Measurements from ENCODE around the gene KAZN. TPM values are rescaled to one million over a fixed set of nuclear protein-coding genes. Genes with fewer than 3 reads are reported as not detected.
"Not testable (repeated sequence)": the region's sequence is repeated elsewhere in the genome, so short reads cannot be mapped to it uniquely, and the experiment has no call there.

Gene KAZN
- total RNA-seq, 1 donor from 2014 or later, result 40.6 TPM

DNA sequence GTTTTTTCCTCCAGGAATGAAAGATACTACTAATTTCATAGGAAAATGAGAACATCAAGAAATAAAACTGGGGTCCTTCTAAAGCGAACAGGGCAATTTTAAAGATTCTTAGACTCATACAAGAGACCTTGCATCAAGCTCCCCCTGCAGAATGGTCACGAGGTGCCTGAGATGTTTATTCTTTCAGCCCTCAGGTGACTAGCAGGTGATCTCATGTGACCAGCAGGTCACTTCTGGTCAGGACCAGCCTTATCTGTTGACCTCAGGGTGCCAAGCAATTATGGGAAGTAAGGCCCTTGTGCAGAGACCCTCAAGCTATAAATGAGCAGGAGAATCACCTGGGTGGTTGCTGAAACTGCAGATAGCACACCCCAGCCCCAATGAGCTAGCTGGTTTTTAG is 534.5 kb downstream of the KAZN start:
- DNase-seq (ENCODE audit: low spot score), result no peak

DNA sequence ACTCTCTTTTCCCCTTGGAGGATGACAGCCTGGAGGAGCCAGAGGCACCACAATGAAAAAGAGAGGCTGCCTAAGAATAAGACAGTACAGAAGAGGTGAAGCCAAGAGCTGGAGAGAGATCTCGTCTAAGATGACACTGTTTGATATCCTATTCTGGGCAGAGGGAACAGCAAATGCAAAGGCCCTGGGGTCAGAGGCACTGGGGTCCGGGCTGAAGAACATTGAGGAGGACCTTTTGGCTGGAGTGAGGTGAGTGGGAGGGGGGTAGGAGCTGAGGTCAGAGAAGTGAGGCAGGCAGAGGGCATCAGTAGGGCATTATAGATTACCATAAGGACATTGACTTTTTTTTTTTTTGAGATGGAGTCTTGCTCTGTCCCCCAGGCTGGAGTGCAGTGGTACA is 535.8 kb downstream of the KAZN start:
- DNase-seq (ENCODE audit: low spot score), result no peak

DNA sequence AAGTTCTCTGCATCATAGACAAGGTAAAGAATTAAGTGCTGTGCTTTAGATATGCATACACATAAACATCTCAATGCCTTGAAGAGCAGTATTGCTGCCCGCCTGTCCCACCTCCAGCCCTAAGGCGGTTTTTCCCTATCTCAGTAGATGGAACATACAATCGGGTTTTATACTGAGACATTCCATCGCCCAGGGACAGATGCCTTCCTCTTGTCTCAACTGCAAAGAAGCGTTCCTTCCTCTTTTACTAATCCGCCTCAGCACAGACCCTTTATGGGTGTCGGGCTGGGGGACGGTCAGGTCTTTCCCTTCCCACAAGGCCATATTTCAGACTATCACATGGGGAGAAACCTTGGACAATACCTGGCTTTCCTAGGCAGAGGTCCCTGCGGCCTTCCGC is 537.1 kb downstream of the KAZN start:
- not testable (repeated sequence) for DNase-seq (ENCODE audit: low spot score)

DNA sequence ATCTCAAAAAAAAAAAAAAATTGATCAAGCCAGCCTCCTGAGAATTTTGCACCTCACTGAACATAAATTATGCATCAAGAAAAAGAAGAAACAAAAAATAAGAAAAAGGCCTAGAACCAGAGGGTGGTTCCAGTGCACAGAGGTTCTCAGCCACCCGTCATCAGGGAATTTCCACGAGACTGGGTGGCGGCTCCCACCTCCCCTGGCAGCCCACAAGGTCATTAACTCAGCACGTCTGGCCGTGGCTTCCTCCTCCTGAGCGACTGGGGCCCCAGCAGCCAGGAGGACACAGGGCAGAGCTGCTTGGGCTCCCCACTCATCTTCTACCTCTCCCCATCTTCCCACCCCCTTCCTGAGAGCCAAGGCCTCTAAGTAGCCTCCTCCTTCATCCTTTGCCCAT is 539.3 kb downstream of the KAZN start:
- no peak for DNase-seq (ENCODE audit: low spot score)

DNA sequence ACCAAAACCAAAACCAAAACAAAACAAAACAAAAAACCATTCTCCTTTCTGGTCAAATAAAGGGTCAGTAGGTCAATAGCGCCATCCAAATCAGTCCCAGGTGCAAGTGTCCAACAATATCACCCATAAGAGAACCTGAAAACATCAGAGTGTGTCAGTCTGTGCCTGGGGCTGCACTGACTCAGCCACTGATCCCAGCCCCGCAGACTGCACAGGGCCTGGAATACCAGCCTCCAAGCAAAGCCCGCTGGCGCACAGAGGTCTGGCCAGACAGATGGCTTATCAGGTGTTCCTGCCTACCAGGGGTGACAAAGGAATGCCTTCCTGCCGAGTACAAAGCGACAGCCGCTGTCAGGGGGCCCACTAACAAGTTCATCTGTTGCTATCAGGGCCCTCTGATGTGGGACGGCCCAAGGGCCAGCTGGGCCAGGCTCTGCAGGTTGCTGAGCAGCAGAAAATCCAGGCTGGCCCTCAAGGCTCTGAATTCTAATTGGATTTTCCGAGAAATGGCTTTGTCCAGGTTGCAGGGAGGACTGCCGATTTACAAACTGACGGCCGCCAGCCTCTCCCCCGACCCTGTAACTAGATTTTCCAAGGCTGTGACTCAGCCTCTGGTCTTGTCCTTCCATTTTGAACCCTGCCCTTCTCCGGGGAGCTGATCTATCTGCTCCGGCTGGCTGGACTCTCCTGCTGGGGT is 541.3 kb downstream of the KAZN start:
- DNase-seq (ENCODE audit: low spot score), result no peak

DNA sequence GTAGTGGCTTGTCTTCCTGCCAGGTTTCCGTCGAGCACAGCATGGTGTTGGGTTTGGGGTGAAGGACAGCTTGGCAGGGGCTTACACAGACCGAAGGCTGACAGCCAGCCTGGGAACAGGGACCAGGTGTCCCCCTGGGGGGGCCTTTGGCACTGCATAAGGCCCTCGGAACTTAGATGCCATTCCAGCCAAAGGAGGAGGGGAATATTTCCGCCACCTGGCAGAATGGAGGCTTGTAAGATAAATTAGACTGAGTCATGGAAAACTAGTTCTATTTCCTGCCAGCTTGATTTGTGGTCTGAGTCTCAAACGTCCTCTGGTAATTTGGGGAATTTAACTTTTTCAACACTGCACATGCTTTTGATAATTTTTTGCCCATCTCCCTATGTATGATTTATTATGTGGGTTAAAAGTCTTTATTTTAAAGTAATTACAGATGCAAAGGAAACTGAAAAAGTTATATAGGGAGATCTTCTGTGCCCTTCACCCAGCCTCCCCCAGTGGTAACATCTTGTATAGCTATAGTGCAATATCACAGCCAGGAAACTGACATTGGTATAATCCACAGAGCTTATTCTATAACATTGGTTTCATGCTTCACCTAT is 543.6 kb downstream of the KAZN start:
- no peak for DNase-seq (ENCODE audit: low spot score)

DNA sequence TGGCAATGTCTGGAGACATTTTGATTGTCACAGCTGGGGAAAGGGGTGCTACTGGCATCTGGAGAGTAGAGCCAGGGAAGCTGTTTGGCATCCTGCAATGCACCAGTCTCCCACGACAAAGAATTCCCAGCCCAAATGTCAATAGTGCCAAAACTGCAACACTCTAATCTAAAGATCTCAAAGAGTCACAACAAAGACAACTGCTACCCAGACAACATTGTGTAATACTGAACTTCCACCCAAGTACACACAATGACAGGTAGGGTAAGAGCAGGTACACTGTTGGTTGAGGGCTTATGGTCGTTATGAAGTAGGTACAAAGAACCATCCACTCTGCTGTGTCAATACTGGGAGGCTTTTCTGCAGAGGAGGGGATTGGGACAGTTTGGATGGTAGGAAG is 546.8 kb downstream of the KAZN start:
- no peak for DNase-seq (ENCODE audit: low spot score)

DNA sequence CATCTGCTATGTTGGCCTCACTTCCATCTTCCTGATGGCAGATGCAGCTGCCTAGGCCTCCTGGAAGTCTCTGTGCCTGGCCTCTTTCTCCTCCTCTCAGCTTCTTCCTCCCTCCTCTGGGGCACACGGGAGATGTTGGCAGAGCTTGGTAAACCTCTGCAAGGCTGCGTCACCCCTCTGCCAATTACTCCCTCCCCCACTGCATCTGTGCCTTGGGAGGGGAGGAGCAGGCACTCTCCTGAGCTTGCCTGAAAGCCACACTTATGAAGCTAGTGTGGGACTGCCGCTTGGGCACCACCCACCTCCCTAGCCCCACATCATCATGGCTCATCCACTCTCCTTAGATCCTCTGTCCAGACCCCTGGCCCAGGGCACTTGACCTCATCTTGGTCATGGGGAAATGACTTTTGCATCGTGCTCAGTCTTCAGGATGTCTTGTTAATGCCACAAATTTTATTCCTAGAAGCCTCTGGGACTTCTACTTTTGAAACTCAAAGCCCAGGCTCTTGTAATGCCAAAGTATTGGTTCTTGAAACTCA is 547.7 kb downstream of the KAZN start:
- DNase-seq (ENCODE audit: low spot score), result no peak

DNA sequence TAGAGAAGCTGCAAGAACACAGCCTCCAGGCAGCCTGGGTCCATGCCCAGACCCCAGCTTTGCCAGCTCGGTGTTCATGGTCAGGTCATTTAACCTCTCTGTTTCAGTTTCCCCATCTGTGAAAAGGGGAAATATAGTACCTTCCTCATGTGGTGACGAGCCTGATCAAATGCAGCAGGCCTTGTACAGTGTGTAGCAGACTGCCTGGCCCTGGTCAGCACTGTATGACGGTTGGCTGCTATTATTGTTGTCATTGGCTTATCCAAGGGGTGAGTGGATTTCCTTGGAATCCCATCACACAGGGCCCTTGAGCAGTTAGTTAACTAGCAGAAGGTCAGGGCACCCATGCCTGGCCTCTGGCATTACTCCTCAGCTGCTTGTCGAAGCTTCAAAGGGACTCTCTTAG is 548.5 kb downstream of the KAZN start:
- no peak for DNase-seq (ENCODE audit: low spot score)

DNA sequence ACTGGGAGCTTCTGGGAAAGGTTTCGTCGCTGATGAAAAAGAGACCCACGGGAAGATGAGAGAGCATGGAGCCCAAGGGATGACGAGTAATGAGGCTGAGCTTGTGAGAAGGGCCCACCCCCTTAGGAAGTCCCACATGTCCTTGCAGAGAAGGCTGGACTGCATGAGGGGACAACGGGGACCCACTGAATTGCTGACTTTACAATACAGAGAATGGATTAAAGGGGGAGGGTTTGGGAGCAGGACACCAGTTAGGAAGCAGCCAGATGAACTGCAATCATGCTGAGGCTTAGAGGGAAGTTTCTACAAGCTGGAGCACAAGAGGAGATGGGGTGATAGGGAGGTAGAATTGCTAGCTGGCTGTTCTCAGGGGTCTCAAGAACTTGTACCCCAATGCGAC is 549.5 kb downstream of the KAZN start:
- DNase-seq (ENCODE audit: low spot score), result no peak

DNA sequence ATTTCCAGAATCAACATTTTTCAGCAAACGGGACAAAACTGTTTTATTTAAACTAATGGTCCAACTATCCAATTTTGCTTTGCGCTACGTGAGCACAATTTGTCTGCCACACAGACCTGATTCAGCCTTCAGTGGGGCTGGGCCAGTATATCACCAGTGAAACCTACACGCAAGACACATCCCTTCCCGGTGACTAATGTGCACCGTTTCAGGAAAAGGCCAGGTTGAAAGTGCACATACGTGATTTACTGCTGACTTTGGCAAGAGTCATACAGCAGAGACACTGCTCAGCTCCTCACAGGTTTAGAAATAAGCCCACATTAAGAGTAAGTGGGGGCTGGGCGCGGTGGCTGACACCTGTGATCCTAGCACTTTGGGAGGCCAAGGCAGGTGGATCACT is 550.0 kb downstream of the KAZN start:
- no peak for DNase-seq (ENCODE audit: low spot score)

DNA sequence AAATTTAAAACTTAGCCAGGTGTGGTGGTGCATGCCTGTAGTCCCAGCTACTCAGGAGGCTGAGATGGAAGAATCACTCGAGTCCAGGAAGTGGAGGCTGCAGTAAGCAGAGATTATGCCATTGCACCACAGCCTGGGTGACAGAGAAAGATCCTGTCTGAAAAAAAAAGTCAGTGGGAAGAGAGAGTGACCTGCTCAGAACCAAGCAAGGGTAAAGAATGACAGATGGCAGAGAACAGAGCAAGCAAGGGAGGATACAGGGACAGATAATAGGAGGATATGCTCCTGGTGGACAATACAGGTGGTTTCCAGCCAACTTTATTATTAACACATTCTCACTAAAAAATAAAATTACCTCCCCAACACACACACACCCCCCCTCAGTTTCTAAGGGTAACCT is 550.5 kb downstream of the KAZN start:
- no peak for DNase-seq (ENCODE audit: low spot score)

DNA sequence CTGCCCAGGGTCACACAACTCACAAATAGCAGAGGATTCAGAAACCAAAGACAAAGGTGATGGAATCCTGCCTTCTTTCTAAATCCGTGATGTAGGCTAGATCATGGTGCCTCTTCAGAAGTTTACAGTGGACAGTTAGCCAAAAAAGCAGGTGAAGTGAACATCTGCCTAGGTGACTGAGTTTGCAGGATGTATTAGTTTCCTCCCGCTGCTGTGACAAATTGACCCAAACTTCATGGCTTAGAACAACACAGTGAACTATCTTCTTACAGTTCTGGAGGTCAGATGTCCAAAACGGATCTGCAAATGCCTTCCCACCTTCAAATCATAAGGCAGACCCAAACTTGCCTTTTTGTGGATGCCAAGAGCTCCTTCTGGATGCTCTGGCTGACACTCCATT is 551.9 kb downstream of the KAZN start:
- no peak for DNase-seq (ENCODE audit: low spot score)

DNA sequence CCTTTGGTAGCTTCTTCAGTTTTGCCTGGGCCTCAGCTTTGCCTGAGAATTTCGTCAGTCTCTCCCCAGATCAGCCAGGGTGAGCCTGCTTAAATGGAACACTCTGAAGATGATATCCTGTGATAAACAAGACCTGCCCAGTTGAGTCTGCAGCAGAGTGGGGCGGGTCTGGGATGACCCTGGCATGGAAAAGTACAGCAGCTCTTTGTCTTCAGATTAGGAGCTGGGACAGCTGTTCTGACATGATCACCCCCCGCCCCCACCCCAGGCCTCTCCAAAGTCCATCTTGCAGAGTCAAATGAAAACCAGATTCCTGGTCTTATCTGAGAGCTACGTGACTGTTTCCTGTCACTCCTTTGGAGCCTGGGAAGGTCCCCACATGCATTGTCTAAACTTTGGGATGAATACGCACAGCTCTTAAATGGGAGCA is 552.9 kb downstream of the KAZN start:
- no peak for DNase-seq (ENCODE audit: low spot score)

DNA sequence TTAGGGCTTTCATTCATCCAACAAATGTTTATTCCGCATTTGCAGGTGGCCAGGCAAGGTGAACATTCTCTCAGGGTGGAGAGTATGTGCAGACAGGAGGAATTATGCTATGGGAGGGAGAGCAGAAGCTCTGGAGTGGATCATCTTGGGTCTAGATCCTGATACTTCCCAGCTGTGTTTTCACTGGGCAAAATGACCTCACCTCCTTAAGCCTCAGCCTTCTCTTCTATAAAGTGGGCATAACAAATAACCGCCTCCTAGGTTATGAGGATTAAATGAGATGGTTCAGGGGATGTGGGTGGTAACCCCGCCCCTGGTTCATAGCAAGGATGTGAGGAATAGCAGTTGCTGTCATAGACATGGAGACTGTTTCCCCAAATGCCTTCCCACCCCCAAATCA is 553.4 kb downstream of the KAZN start:
- DNase-seq (ENCODE audit: low spot score), result no peak

DNA sequence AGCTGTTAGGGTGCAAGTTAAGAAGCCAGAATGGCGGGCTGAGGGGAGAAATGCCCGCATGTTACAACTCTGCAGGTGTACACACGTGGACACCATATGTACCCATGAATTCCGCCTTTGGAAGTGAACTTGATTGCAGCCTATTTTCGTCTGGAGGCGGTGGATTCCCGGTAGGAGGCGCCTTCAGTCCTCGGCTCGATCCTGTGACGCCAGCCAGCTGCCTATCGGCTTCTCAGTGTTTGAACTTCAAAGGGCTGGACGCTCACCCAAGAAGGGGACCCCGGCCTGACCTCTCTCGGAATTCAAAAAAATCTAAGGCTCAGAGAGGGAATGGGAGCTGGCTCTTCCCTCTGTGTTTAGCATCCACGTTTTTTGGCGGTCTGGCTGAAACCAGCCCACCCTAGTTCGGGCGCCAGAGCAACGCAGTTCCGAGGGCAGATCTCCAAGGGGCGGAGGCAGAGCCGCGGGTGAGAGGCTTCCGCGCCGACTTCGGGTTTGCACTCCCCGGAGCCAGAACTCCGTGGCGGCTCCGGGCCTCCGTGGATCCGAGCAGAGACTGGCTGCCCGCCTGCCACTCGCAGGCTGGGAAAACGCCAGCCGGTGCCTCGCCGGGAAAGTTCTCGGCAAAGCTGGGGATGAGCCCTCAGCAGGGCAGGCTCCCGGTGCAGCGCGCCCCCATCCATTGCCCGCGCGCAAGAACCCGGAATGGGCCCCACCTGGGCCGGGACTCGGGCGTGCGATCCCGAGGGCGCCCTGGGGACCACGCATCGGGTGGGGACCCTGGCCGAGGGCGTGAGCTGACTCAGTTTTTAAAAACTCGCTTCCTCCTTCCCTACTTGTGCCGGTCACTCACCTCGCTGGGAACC is 554.1 kb downstream of the KAZN start:
- DNase-seq (ENCODE audit: low spot score), result peak; percentile 91

DNA sequence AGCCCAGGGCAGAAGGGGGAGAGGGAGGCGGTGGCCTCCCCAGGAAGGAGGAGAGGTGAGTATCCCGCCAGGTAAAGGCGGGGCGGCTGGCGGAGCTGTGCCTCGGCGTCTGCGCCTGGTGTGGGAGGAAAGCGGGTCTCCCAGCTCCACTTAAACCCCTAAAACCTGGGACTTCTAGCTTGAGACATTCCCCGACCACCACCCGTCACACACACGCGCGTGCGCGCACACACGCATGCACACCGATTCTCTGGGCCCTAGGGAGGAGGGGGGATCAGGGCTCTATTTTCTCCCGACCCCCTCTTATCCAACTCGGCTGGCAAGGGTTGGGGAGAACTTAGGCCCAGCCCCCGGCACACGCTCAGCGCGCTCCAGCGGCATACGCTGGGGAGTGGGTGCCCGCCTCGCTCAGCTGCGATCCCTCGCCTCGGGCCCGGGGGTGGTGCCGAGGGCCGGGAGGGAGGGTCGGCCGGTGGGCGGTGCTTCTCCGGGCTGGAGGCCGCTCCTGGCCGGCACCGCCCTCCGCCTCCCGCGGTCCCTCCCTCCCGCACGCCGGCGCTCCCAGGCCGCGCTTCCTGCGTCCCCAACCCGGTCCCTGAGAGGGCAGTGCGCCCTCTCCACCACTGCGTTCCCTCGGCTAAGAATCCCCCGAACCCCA is 554.8 kb downstream of the KAZN start, which contains the start of gene TMEM51:
TSS of gene TMEM51 (plus strand) at position 564 of the 658 bp plus-strand sequence. CDS start 61,341 bp downstream, outside the sequence.
- peak; percentile 84 for DNase-seq (ENCODE audit: low spot score)

DNA sequence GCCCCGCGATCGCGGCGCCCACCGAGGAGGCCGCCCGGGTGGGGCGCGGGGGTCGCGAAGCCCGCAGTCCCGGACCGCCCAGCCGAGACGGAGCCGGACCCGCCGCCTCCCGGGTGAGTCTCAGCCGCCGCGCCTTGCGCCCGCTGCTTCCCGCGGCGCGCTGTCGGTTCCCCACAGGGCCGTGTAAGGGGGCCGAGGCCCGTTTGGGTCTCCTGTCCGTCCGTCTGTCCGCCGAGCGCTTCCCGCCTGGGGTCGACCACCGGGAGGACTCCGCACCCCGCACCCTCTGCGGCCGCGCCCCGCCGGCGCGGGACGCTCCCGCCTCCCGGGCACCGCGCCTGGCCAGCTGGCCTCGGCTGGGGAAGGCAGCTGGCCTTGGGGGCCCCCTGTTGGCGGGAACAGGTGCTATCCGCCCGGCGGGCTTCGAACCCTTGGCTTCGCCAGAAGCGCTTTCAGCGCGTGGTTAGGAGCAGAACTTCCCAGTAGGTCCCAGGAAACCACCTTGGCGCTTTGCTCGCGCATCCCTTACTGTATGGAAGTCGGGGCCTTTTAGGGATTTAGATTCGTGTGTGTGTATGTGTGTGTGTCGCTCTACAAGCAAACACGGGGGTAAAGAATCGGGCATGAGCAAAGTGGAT is 555.5 kb downstream of the KAZN start:
- peak; percentile 77 for DNase-seq (ENCODE audit: low spot score)

DNA sequence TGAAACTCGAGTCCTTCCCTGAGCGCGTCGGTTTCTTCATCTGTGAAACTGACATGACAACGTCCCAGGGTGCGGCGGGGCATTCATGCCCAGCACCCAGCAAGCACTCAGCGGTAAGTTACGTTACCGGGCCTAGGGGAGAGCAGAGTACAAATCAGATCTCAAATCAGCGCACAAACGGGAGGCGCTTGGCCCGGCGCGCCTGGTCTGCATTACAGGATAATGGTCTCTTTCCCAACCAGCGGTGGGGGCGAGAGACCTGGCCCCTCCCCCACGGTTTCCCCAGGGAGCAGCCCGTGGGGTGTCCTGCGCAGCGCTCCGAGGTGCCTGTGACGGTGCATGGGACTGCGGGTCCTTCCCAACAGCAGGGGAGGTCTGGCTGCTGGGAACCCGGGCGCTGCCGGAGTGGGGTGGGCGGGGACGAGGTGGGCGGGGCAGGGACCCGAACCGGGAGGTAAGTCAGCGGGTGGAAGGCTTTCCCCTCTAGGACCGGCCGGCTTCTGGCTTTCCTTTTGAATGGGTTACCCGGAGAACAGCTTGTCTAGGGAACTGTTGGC is 556.1 kb downstream of the KAZN start:
- DNase-seq (ENCODE audit: low spot score), result peak; percentile 66

DNA sequence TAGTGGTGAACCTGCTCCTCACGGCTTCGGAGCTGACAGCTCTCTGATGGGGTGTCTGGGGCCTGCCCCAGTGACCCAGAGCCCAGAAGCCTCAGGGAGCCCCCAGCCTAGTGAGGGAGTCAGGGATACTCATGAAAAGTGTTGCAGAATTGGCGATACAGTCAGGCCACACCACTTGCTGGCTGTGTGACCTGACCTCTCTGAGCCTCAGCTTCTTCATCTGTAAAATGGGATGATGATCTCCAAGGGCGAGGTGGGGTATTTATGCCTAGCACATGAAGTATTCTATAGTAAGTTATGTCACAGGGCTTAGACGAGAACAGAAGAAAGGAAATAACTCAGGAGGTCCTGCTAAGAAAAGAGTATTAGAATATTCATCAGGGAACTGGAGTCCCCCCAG is 556.7 kb downstream of the KAZN start:
- DNase-seq (ENCODE audit: low spot score), result no peak

All from ureter (tissue), 1 donor.